GM12873 (cell line): ENCODE measurements around the gene MARCHF9.

Experiments
- CTCF ChIP-seq: IDR thresholded peaks from 2 replicates; pipeline ENCODE4 v1.5.1; 2012; ENCODE audit warnings: low read depth, mild to moderate bottlenecking, moderate library complexity, low read length, control low read depth; ENCODE audit not compliant: insufficient read depth; ENCODE audit errors: missing control alignments

MARCHF9 gene

GRCh38 chr12:57739387-57739786 is 15.5 kb upstream of the MARCHF9 start:
- no peak for TF ChIP-seq CTCF

- TF ChIP-seq CTCF: no peak
These were observed 14.9 kb upstream of the MARCHF9 start for GRCh38 chr12:57739914-57740538.

DNA sequence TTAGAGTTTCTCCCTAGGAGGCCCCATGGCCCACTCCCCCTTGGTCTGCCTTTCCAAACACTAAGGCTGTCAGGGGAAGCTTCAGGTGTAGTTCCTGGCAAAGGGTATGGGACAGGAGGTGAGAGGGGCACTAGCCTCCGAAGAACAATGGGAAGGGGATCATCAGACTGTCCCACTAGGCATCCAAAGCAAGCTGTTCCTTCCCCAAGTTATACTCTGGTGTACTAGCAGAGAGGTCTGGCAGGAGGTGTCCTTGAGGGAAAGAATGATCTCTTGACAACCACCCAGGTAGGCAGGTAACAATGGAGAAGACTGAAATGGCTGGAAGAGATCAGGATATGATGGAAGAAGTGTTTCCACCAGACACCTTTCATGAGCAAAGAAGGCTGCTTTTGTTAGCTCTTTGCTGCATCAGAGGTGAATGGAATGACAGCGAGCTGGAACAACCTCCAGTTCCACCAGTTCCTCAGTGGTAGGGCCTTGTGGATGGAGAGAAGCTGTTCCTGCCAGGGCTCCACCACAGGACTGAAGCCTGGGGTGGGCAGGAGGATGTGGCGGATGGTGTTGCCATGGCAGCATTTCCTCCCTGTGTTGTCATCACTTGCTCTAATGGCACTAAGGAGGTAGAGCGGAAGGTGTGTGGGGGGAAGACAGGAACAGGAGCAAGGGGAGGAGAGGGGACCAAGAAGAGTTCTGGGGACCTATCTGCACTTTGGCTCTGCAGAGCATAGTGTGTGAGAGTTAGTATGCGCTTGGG is 14.1 kb upstream of the MARCHF9 start:
- no peak for TF ChIP-seq CTCF

- TF ChIP-seq CTCF: no peak
These were observed 13.5 kb upstream of the MARCHF9 start for GRCh38 chr12:57741413-57741789.

DNA sequence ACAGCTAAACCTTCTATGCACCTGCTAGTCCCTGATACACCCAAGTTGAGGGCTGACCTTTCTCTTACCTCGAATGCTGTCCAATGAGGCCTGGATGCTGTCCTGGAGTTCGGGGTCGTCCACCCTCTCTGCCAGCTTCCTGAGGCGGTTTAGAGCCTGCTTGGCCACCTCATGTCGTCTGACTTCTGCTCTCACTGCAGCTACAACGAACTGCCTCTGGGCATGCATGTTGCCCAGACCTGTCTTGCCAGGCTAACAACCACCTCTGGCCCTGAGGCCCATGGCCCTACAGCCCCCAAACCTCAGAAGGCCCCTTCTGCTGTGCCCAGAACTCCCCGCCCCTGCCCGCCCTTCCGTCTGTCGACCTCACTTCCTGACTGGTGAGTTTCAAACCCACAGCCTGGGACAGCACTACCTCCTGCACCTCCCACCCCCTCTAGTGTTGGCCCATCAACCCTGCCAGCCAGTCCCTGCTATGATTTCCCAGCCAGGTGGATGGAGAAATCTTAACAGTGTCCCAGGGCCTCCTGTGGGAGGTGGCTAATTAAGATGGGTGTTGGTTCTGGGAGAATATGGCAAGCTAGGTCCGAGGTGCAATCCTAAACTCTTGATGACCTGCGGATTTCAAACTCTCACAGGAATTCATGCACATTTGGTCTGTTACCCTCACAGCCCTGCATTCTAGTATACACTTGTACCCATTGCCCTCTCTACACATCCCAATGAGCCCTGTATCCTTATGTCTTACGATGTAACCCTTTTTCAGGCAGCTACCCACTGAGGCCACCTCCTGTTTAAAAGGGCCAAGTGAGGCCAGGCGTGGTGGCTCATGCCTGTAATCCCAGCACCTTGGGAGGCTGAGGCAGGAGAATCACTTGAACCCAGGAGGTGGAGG is 12.8 kb upstream of the MARCHF9 start:
- TF ChIP-seq CTCF: peak; percentile 75

GRCh38 chr12:57743769-57744168 is 11.1 kb upstream of the MARCHF9 start:
- TF ChIP-seq CTCF: no peak
